ENCODE results near the gene CDK3. TPM values are rescaled to one million over a fixed set of nuclear protein-coding genes. Genes with fewer than 3 reads are reported as not detected.

CDK3 gene
- total RNA-seq, 1 donor from 2014 or later, result 11.5 TPM

DNA sequence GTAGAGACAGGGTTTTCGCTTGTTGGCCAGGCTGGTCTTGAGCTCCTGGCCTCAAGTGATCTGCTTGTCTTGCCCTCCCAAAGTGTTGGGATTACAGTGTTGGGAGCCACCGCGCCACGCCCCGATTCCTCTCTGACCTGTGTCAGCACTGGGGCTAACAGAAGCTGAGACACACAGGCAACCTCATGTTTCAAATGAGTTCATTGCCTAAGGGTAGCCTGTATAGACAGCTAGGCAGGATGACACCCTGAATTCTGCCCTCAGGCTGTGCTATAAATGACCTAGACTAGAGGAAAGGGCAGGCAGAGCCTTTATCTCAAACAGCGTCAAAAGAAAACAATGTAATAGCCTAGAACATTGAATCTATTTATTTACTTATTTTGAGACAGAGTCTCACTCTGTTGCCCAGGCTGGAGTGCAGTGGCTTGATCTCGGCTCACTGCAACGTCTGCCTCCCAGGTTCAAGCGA, 2.3 kb upstream of the CDK3 start:
- no peaks in the 10 kb centered on the region for H3K27me3 Mint-ChIP-seq
- H3K4me3 Mint-ChIP-seq, result peak overlapping the region; percentile 34
- H3K9me3 Mint-ChIP-seq, result no peaks in the 10 kb centered on the region
- H3K27ac Mint-ChIP-seq, result peak overlapping the region; percentile 95
- peaks cover 16% of the 10 kb centered on the region for H3K4me1 Mint-ChIP-seq (ENCODE audit: unreplicated experiment)
- peaks cover under 1% of the 10 kb centered on the region for H3K36me3 Mint-ChIP-seq
- TF ChIP-seq, protein P1, sequence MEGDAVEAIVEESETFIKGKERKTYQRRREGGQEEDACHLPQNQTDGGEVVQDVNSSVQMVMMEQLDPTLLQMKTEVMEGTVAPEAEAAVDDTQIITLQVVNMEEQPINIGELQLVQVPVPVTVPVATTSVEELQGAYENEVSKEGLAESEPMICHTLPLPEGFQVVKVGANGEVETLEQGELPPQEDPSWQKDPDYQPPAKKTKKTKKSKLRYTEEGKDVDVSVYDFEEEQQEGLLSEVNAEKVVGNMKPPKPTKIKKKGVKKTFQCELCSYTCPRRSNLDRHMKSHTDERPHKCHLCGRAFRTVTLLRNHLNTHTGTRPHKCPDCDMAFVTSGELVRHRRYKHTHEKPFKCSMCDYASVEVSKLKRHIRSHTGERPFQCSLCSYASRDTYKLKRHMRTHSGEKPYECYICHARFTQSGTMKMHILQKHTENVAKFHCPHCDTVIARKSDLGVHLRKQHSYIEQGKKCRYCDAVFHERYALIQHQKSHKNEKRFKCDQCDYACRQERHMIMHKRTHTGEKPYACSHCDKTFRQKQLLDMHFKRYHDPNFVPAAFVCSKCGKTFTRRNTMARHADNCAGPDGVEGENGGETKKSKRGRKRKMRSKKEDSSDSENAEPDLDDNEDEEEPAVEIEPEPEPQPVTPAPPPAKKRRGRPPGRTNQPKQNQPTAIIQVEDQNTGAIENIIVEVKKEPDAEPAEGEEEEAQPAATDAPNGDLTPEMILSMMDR (conservative IDR thresholded peaks at IDR 0.05), result no peak
- no peak for DNase-seq (ENCODE audit: extremely low spot score, unreplicated experiment)

DNA sequence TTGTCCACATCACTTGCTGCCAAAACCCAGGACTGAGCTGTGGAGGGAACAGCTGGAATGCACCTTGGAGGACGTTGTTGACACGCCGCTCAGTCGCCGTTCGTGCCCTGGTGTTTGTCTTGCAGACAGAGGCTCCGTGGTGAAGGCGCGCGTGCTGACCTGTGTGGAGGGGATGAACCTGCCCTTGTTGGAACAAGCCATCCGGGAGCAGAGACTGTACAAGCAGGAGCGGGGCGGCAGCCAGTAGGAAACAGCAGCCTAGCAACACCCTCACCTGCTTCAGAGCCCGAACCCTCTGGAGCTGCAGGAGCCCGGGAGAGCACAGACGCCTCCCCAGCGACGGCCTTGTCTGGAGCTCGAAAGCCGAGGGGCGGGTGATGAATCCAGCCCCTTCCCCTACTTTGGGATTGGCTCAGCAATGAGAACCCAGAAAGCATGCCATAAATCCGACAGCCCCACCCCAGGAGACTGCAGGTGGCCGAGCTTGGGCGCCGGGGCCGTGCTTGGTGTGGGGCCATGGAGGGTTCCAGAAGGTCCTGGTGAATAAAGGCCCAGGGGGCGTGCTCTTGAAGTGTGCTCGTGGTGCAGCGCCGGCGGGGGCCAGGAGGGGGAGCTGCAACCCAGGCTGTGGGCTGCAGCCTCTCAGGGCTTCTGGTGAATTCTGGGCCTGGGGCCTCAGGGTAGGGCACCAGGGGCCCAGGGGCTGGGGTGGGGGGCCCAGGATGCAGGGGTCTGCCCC, 470 bp upstream of the CDK3 start:
- H3K27ac Mint-ChIP-seq, result peak overlapping the region; percentile 95
- TF ChIP-seq, protein P1 (conservative IDR thresholded peaks at IDR 0.05), result peak; percentile 87
- no peaks in the 10 kb centered on the region for H3K9me3 Mint-ChIP-seq
- H3K4me1 Mint-ChIP-seq (ENCODE audit: unreplicated experiment), result peaks cover 17% of the 10 kb centered on the region
- H3K36me3 Mint-ChIP-seq, result peaks cover under 1% of the 10 kb centered on the region
- H3K27me3 Mint-ChIP-seq, result no peaks in the 10 kb centered on the region
- H3K4me3 Mint-ChIP-seq, result no peak overlapping the region
- no peak for DNase-seq (ENCODE audit: extremely low spot score, unreplicated experiment)

DNA sequence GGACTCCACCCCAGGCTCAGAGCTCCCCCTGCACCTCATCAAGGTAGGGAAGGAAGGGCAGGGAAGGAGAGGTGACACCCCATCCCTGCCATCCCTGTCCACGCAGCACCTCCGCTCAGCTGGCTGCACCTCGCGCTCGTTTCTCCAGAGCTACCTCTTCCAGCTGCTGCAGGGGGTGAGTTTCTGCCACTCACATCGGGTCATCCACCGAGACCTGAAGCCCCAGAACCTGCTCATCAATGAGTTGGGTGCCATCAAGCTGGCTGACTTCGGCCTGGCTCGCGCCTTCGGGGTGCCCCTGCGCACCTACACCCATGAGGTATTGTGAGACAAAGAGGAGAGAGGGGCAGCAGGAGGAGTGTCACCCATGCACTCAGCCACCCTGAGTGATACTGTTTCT, 1.4 kb downstream of the CDK3 start:
- Mint-ChIP-seq H3K4me3 (no peak overlapping the region), H3K36me3 (peaks cover 8% of the 10 kb centered on the region), H3K27me3 (no peaks in the 10 kb centered on the region), H3K9me3 (no peaks in the 10 kb centered on the region), H3K27ac (peak overlapping the region; percentile 21), H3K4me1 (ENCODE audit: unreplicated experiment) (peaks cover 19% of the 10 kb centered on the region)
- TF ChIP-seq, protein P1 (conservative IDR thresholded peaks at IDR 0.05), result no peak
- DNase-seq (ENCODE audit: extremely low spot score, unreplicated experiment), result no peak

DNA sequence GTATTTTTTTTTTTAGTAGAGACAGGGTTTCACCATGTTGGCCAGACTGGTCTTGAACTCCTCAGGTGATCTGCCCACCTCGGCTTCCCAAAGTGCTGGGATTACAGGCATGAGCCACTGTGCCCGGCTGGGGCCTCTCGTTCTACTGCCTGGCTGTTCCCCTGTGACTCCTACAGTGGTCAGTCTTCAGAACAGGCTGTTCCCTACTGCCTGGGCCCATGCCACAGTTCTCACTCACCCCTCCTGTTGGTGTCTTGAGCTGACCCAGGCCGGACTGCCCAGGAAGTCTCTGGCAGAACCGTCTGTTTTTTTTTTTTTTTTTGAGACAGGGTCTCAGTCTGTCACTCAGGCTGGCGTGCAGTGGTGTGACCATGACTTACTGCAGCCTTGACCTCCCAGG, 3.3 kb downstream of the CDK3 start:
- TF ChIP-seq, protein P1 (conservative IDR thresholded peaks at IDR 0.05), result no peak
- Mint-ChIP-seq H3K27me3 (no peaks in the 10 kb centered on the region), H3K4me3 (no peak overlapping the region), H3K36me3 (peaks cover 8% of the 10 kb centered on the region), H3K27ac (peak overlapping the region; percentile 20), H3K9me3 (no peaks in the 10 kb centered on the region), H3K4me1 (ENCODE audit: unreplicated experiment) (peaks cover 8% of the 10 kb centered on the region)
- DNase-seq (ENCODE audit: extremely low spot score, unreplicated experiment), result no peak

DNA sequence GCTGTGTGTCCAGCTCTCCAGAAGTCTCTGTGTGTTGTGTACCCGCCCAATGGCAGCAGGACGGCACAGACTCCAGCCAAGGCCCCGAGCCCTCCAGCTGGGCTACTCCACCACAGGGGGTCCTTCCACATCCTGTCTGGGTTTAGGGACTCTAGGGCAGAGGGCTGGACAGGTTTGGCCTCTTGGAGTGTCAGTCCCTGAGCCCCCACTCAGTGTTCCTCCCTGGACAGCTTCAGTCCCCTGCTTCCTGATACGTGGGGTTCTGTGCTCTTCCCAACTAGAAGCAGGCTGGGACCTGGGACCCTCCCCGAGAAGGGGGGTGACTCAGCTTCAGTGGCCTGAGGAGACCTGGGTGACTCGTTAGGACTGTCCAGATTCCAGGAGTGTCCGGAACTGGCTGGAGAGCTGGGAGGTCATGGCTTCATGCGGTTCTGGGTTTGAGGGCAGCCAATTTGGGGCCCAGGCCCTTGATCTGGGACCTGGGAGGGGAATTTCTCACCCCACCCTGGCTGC, 4.2 kb downstream of the CDK3 start:
- Mint-ChIP-seq H3K4me3 (no peak overlapping the region), H3K27me3 (no peaks in the 10 kb centered on the region), H3K27ac (no peak overlapping the region)

More for the DNA sequence above, 4.2 kb downstream of the CDK3 start:
- TF ChIP-seq, protein P1 (conservative IDR thresholded peaks at IDR 0.05), result no peak
- H3K4me1 Mint-ChIP-seq (ENCODE audit: unreplicated experiment), result peaks cover 8% of the 10 kb centered on the region
- peaks cover 8% of the 10 kb centered on the region for H3K36me3 Mint-ChIP-seq
- H3K9me3 Mint-ChIP-seq, result no peaks in the 10 kb centered on the region
- DNase-seq (ENCODE audit: extremely low spot score, unreplicated experiment), result no peak
